ENCODE results near the gene SPPL3. TPM values are rescaled to one million over a fixed set of nuclear protein-coding genes. Genes with fewer than 3 reads are reported as not detected.

SPPL3 gene
- total and polyA plus RNA-seq, 2 experiments from 2014 or later = 10.9 to 27.8 TPM

DNA sequence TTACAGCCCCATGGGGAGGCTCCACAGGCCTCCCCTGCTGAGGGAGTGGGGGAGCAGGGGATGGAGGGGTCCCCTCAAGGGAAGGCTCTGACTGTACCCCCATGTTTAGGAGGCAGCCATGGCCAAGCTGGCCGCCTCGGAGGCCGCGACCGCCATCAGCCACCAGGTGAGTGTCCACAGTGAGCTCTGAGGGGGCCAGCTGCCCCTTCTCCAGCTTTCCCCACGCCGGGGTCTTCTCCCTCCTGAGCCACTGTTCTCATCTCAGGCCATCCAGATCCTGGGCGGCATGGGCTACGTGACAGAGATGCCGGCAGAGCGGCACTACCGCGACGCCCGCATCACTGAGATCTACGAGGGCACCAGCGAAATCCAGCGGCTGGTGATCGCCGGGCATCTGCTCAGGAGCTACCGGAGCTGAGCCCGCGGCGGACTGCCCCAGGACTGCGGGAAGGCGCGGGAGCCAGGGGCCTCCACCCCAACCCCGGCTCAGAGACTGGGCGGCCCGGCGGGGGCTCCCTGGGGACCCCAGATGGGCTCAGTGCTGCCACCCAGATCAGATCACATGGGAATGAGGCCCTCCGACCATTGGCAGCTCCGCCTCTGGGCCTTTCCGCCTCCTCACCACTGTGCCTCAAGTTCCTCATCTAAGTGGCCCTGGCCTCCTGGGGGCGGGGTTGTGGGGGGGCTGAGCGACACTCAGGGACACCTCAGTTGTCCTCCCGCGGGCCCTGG, 165.0 kb downstream of the SPPL3 start:
- H3K4me1 ChIP-seq (ENCODE audit: insufficient read depth) = no peaks in the 10 kb centered on the region
- TF ChIP-seq, protein P1, sequence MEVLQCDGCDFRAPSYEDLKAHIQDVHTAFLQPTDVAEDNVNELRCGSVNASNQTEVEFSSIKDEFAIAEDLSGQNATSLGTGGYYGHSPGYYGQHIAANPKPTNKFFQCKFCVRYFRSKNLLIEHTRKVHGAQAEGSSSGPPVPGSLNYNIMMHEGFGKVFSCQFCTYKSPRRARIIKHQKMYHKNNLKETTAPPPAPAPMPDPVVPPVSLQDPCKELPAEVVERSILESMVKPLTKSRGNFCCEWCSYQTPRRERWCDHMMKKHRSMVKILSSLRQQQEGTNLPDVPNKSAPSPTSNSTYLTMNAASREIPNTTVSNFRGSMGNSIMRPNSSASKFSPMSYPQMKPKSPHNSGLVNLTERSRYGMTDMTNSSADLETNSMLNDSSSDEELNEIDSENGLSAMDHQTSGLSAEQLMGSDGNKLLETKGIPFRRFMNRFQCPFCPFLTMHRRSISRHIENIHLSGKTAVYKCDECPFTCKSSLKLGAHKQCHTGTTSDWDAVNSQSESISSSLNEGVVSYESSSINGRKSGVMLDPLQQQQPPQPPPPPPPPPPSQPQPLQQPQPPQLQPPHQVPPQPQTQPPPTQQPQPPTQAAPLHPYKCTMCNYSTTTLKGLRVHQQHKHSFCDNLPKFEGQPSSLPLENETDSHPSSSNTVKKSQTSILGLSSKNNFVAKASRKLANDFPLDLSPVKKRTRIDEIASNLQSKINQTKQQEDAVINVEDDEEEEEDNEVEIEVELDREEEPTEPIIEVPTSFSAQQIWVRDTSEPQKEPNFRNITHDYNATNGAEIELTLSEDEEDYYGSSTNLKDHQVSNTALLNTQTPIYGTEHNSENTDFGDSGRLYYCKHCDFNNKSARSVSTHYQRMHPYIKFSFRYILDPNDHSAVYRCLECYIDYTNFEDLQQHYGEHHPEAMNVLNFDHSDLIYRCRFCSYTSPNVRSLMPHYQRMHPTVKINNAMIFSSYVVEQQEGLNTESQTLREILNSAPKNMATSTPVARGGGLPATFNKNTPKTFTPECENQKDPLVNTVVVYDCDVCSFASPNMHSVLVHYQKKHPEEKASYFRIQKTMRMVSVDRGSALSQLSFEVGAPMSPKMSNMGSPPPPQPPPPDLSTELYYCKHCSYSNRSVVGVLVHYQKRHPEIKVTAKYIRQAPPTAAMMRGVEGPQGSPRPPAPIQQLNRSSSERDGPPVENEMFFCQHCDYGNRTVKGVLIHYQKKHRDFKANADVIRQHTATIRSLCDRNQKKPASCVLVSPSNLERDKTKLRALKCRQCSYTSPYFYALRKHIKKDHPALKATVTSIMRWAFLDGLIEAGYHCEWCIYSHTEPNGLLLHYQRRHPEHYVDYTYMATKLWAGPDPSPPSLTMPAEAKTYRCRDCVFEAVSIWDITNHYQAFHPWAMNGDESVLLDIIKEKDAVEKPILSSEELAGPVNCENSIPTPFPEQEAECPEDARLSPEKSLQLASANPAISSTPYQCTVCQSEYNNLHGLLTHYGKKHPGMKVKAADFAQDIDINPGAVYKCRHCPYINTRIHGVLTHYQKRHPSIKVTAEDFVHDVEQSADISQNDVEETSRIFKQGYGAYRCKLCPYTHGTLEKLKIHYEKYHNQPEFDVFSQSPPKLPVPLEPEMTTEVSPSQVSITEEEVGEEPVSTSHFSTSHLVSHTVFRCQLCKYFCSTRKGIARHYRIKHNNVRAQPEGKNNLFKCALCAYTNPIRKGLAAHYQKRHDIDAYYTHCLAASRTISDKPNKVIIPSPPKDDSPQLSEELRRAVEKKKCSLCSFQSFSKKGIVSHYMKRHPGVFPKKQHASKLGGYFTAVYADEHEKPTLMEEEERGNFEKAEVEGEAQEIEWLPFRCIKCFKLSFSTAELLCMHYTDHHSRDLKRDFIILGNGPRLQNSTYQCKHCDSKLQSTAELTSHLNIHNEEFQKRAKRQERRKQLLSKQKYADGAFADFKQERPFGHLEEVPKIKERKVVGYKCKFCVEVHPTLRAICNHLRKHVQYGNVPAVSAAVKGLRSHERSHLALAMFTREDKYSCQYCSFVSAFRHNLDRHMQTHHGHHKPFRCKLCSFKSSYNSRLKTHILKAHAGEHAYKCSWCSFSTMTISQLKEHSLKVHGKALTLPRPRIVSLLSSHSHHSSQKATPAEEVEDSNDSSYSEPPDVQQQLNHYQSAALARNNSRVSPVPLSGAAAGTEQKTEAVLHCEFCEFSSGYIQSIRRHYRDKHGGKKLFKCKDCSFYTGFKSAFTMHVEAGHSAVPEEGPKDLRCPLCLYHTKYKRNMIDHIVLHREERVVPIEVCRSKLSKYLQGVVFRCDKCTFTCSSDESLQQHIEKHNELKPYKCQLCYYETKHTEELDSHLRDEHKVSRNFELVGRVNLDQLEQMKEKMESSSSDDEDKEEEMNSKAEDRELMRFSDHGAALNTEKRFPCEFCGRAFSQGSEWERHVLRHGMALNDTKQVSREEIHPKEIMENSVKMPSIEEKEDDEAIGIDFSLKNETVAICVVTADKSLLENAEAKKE (CRISPR knock-in tag; IDR thresholded peaks at IDR 0.05) = no peak
- TF ChIP-seq NANOG (IDR thresholded peaks at IDR 0.05; ENCODE audit: borderline replicate concordance) (no peak), EZH2phosphoT487 (IDR thresholded peaks at IDR 0.05; ENCODE audit: unreplicated experiment) (no peak)
- no peaks in the 10 kb centered on the region for H3K79me2 ChIP-seq (replicated peaks; ENCODE audit: insufficient read depth)
- no peaks in the 10 kb centered on the region for H3K4me1 Mint-ChIP-seq
- no peaks in the 10 kb centered on the region for H3K36me3 ChIP-seq (ENCODE audit: insufficient read depth)
- H3K9me2 ChIP-seq (ENCODE audit: insufficient read depth) = no peaks in the 10 kb centered on the region
- H3K27ac ChIP-seq (ENCODE audit: low read depth) = no peak overlapping the region
- no peak overlapping the region for H3K27ac Mint-ChIP-seq
- ATAC-seq (no peak), DNase-seq (ENCODE audit: low spot score) (no peak)
- no peaks in the 10 kb centered on the region for H4K20me1 ChIP-seq (replicated peaks; ENCODE audit: insufficient read depth)
- no peak overlapping the region for H3K4me2 ChIP-seq
- no peak overlapping the region for H3K4me3 Mint-ChIP-seq
- H2AFZ ChIP-seq = no peak overlapping the region
- H3F3A ChIP-seq (replicated peaks; ENCODE audit: low read depth) = no peaks in the 10 kb centered on the region
- H3K4me3 ChIP-seq = no peak overlapping the region
- H3K27me3 Mint-ChIP-seq (ENCODE audit: insufficient read depth, low read depth, poor library complexity) = peaks cover 4% of the 10 kb centered on the region
- H3K27me3 ChIP-seq (ENCODE audit: insufficient read depth) = no peaks in the 10 kb centered on the region
- peaks cover 1% of the 10 kb centered on the region; the same call in 1 of the 3 replicates for H3K9me3 Mint-ChIP-seq
- peaks cover 1% of the 10 kb centered on the region for H3K36me3 Mint-ChIP-seq (ENCODE audit: low read depth)

GRCh38 chr12:120738252-120739030, 165.7 kb downstream of the SPPL3 start:
- Histone ChIP-seq H3K9me2 (ENCODE audit: insufficient read depth) (no peaks in the 10 kb centered on the region), H3K4me3 (no peak overlapping the region), H3K36me3 (ENCODE audit: insufficient read depth) (no peaks in the 10 kb centered on the region), H4K20me1 (replicated peaks; ENCODE audit: insufficient read depth) (no peaks in the 10 kb centered on the region), H3K4me1 (ENCODE audit: insufficient read depth) (no peaks in the 10 kb centered on the region), H3K27me3 (ENCODE audit: insufficient read depth) (no peaks in the 10 kb centered on the region), H3F3A (replicated peaks; ENCODE audit: low read depth) (no peaks in the 10 kb centered on the region), H2AFZ (no peak overlapping the region), H3K4me2 (no peak overlapping the region), H3K27ac (ENCODE audit: low read depth) (no peak overlapping the region), H3K79me2 (replicated peaks; ENCODE audit: insufficient read depth) (no peaks in the 10 kb centered on the region)
- no peak overlapping the region for H3K4me3 Mint-ChIP-seq
- peaks cover 4% of the 10 kb centered on the region for H3K27me3 Mint-ChIP-seq (ENCODE audit: insufficient read depth, low read depth, poor library complexity)
- H3K36me3 Mint-ChIP-seq (ENCODE audit: low read depth) = peaks cover 7% of the 10 kb centered on the region
- ATAC-seq (no peak), DNase-seq (ENCODE audit: low spot score) (no peak)
- no peaks in the 10 kb centered on the region for H3K4me1 Mint-ChIP-seq
- peaks cover 8% of the 10 kb centered on the region; the same call in 2 of the 3 replicates for H3K9me3 Mint-ChIP-seq
- no peak overlapping the region for H3K27ac Mint-ChIP-seq
- TF ChIP-seq STAT1 (IDR thresholded peaks at IDR 0.05; ENCODE audit: unreplicated experiment) = no peak
- no peak for TF ChIP-seq CREB1 (CRISPR knock-in tag; IDR thresholded peaks at IDR 0.05; ENCODE audit: low read depth)
- no peak for TF ChIP-seq ZNF114 (CRISPR knock-in tag; IDR thresholded peaks at IDR 0.05)
- TF ChIP-seq, protein P2, sequence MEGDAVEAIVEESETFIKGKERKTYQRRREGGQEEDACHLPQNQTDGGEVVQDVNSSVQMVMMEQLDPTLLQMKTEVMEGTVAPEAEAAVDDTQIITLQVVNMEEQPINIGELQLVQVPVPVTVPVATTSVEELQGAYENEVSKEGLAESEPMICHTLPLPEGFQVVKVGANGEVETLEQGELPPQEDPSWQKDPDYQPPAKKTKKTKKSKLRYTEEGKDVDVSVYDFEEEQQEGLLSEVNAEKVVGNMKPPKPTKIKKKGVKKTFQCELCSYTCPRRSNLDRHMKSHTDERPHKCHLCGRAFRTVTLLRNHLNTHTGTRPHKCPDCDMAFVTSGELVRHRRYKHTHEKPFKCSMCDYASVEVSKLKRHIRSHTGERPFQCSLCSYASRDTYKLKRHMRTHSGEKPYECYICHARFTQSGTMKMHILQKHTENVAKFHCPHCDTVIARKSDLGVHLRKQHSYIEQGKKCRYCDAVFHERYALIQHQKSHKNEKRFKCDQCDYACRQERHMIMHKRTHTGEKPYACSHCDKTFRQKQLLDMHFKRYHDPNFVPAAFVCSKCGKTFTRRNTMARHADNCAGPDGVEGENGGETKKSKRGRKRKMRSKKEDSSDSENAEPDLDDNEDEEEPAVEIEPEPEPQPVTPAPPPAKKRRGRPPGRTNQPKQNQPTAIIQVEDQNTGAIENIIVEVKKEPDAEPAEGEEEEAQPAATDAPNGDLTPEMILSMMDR (conservative IDR thresholded peaks at IDR 0.05; ENCODE audit: low read depth in 2 of 2) = no peak
- TF ChIP-seq NANOG (IDR thresholded peaks at IDR 0.05; ENCODE audit: borderline replicate concordance) = no peak
- no peak for TF ChIP-seq JUNB (IDR thresholded peaks at IDR 0.05; ENCODE audit: unreplicated experiment)
- no peak for TF ChIP-seq POLR2AphosphoS5 (IDR thresholded peaks at IDR 0.05; ENCODE audit: low read depth)
- TF ChIP-seq EZH2 (IDR thresholded peaks at IDR 0.05; ENCODE audit: low read depth, unreplicated experiment) = no peak
- no peak for TF ChIP-seq EZH2phosphoT487 (IDR thresholded peaks at IDR 0.05; ENCODE audit: unreplicated experiment)
- TF ChIP-seq ZNF331 (CRISPR knock-in tag; IDR thresholded peaks at IDR 0.05; ENCODE audit: low read depth) = no peak

Data from GM23338 (cell line).